Activated naive CD8-positive, alpha-beta T cell (primary cell): ENCODE measurements around the gene MEIOB.
"Not testable (repeated sequence)": the region's sequence is repeated elsewhere in the genome, so short reads cannot be mapped to it uniquely, and the experiment has no call there.

Source experiments
- H3K27ac Mint-ChIP-seq: one replicate; pipeline ENCODE4 v1.8.0; 2021; ENCODE audit warnings: mixed read lengths
- H3K27me3 Mint-ChIP-seq: one replicate; pipeline ENCODE4 v1.8.0; 2021; ENCODE audit warnings: mixed read lengths
- H3K36me3 Mint-ChIP-seq: one replicate; pipeline ENCODE4 v1.8.0; 2021; ENCODE audit warnings: mixed read lengths
- H3K4me1 Mint-ChIP-seq: one replicate; pipeline ENCODE4 v1.8.0; 2021; ENCODE audit warnings: low read depth, mixed read lengths
- H3K4me3 Mint-ChIP-seq: one replicate; pipeline ENCODE4 v1.8.0; 2021; ENCODE audit warnings: mild to moderate bottlenecking, mixed read lengths
- H3K9me3 Mint-ChIP-seq: one replicate; pipeline ENCODE4 v1.8.0; 2021; ENCODE audit warnings: low read depth, mixed read lengths

Gene MEIOB

DNA sequence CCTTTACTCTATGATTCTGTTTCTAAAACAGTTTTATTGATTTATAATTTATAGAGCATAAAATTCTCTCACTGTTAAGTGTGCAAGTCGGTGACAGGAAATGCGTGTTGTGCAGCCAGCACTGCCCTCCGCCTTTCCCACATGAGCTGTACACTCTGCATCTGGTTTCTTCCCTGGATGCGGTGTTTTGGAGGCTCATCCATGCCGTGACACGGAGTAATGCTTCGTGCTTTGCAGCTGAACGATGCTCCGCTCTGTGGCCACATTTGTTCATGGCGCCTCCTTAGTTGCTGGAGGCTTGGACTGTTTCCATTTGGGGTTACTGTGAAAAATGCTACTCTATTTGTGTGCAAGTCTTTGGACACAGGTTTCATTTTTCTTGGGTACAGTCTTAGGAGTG is 71.3 kb downstream of the MEIOB start:
- Mint-ChIP-seq H3K9me3 (no peaks in the 10 kb centered on the region), H3K4me1 (peaks cover 2% of the 10 kb centered on the region), H3K36me3 (peaks cover 5% of the 10 kb centered on the region), H3K27me3 (no peaks in the 10 kb centered on the region), H3K27ac (no peak overlapping the region), H3K4me3 (no peak overlapping the region)

DNA sequence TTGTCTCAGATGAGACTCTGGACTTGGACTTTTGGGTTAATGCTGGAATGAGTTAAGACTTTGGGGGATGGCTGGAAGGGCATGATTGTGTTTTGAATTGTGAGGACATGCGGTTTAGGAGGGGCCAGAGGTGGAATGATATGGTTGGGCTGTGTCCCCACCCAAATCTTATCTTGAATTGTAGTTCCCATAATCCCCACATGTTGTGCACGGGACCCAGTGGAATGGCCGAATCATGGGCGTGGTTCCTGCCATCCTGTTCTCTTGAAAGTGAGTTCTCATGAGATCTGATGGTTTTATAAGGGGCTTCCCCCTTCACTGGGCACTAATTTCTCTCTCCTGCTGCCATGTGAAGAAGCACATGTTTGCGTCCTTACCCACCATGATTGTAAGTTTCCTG is 72.7 kb downstream of the MEIOB start:
- not testable (repeated sequence) for H3K27ac Mint-ChIP-seq, H3K9me3 Mint-ChIP-seq, H3K36me3 Mint-ChIP-seq, H3K4me3 Mint-ChIP-seq, H3K4me1 Mint-ChIP-seq, H3K27me3 Mint-ChIP-seq

DNA sequence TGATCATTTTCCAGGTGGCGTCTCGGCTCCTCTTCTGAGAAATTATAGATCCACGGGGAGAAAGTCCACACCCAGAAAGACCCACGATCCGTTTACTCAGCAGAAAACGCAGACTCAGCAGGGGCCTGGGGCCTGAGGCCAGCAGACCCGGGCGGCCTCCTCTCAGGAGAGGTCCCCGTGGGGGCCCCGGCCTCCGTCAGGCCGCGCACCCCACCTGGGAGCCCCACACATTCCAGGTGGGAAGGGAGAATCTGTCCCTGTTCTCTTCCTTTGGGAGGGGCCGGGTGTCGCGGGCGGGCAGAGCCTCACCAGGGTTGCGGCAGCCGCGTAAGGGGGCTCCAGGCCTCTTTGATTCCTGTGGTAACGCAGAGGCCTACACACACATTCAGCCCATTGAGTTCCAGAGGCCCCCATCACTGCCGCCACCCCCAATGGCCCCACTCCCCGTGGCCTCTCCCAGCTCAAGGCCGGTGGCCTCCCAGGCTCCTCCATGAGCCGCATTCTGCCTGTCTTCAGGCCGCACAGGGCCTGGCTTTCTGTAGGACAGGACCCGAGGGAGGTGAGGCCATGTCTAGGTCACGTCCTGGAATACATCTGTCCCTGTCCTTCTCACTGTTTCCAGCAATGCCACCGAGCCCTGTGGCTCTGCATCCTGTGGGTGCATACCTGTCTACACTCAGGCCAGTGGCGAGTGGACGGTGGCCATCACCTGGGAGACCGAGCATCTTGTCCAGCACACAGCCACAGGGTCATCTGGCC is 76.9 kb downstream of the MEIOB start:
- no peak overlapping the region for H3K4me3 Mint-ChIP-seq
- H3K27me3 Mint-ChIP-seq: no peaks in the 10 kb centered on the region
- H3K27ac Mint-ChIP-seq: no peak overlapping the region
- no peaks in the 10 kb centered on the region for H3K4me1 Mint-ChIP-seq
- peaks cover 2% of the 10 kb centered on the region for H3K36me3 Mint-ChIP-seq
- H3K9me3 Mint-ChIP-seq: no peaks in the 10 kb centered on the region

DNA sequence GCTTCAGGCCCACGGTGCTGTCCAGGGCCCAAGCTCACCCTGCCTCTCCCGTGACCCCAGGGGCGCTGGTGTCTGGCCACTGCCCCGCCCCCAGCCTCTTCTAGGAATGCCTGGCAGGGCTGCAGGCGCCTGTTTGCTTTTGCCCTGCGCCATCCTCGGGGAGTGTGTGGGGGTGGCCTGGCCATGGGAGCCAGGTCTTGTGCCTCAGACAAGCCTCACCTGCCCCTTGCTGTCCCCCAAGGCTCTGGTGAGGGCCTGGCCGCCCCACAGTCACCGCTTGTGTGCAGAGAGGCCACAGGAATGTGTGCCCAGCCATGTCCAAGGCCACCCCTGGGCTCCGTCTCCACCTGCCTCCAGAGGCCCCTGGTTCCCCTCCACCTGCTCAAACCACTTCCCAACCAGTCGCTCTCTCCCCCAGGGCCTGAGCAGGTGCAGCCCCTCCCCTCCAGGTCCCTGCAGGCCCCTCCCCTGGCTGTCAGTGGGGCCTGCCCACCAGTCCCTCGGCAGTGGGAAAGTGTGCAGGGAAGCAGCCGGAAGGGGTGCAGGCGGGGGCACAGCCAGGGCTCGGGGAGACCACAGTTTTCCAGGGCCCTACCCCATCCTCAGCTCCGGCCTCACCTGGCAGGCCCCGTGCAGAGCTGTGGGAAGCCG is 77.6 kb downstream of the MEIOB start:
- no peaks in the 10 kb centered on the region for H3K27me3 Mint-ChIP-seq
- H3K27ac Mint-ChIP-seq: no peak overlapping the region
- no peaks in the 10 kb centered on the region for H3K4me1 Mint-ChIP-seq

DNA sequence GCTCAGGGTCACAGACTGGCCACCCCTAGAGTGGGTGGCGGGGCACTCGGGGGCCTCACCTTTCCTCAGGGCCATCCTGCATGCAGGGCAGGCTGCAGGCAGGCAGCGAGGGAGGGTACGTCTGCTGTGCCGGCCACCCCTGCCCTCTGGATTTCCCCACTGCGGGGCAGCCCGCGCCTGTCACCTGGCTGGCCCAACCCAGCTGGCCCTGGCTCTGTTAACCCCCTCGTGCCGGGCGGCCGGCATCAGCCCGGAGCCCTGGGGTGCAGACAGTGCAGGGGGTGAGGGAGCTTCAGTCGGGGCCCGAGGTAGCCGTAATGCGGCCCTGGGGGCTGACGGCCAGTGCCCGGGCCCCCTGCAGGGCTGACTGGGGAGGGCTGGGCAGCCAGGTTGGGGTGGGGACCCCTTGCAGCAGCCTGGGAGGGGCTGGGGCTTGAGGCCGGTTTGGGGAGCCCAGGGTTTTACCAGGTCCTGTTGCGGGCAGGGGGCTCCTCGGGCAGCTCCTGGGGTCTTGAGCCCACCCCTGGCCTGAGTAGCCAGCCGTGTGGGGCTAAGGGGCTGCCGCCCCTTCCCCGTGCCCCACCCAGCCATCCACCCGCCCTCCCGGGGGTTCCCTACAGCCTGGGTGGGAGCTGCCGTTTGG is 78.3 kb downstream of the MEIOB start, which contains the start of gene IGFALS:
Gene IGFALS, minus strand, starts transcription at position 128 of the 643 bp plus-strand sequence. Its CDS starts 53 bp downstream, at position 75.
- Mint-ChIP-seq H3K36me3 (peaks cover 2% of the 10 kb centered on the region), H3K4me3 (no peak within 1 kb of the TSS), H3K9me3 (no peaks in the 10 kb centered on the region), H3K27ac (no peak within 1 kb of the TSS), H3K4me1 (peaks cover 2% of the 10 kb centered on the region), H3K27me3 (no peaks in the 10 kb centered on the region)

More for the DNA sequence above, 77.6 kb downstream of the MEIOB start:
- H3K36me3 Mint-ChIP-seq: peaks cover 2% of the 10 kb centered on the region
- no peak overlapping the region for H3K4me3 Mint-ChIP-seq
- no peaks in the 10 kb centered on the region for H3K9me3 Mint-ChIP-seq

DNA sequence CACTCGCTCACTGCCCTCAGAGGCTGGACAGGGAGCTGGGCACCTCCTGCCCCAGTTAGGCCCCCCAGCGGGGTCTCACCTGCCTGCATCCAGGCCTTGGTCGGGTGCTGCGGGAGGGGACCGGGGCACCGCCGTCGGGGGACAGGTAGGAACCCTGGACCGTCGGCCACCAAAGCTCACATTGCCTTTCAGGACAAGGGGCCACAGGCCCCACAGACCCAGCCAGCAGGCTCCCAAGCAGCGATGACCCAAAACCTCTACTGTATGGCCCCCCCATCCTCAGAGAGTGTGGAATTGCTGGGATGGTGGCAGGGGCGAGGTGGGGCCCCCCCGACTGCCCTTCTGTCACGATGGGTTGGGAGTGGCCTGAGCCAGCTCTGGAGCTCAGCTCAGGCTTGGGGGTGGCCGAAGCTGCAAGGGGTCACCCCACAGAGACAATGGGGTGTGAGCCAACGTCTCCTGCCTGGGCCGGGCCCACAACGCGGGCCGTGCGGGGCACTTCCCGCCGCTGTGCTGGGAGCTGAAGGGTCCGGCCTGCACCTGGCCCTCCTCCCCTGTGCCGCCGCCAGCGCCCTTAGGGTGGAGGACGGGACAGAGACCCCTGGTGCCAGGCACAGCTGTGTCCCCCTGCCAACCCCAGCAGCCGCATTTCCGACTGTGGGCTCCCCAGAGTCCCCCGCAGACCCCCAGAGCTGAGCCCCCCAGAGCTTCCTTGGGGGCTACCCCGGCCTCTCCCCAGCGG is 79.0 kb downstream of the MEIOB start:
- Mint-ChIP-seq H3K4me3 (no peak overlapping the region), H3K27ac (no peak overlapping the region), H3K4me1 (peaks cover 2% of the 10 kb centered on the region), H3K27me3 (no peaks in the 10 kb centered on the region), H3K36me3 (peaks cover 2% of the 10 kb centered on the region), H3K9me3 (no peaks in the 10 kb centered on the region)

DNA sequence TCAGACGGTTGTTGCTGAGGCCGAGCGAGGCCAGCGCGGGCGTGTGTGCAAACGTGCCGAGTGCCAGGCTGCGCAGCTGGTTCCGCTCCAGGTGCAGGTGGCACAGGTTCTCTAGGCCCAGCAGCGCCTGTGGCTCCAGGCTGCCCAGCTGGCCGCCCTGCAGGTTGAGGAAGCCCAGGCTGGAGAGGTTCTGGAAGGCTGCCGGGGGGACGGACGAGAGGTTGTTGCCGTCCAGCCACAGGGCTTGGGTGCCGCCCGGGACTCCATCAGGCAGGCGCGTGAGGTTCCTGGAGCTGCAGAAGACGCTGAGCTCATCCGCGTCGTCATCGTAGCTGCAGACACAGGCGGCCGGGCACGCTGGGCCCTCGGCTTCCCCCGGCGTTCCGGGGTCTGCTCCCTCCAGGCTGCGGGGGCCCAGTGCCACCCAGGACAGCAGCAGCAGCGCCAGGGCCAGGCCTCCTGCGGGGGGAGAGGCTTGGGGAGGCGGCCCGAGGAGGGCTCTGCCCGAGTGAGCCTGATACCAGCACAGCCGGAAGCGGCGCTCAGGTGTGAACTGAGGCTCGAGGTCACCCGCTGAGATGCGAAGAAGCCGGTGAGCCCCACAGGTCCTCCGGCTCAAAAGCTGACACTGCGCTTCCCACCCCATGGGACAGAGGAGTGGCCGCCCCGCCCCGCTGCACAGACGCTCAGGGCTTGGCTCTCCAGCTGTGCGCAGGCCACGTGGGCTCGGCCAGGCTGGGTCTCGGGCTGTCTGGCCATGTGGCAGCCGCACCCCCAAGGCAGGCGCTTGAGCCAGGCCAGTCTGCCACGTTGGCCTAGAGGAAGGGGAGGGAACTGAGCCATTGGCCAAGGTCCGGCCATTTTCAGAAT is 79.8 kb downstream of the MEIOB start:
- Mint-ChIP-seq H3K4me3 (no peak overlapping the region), H3K27ac (no peak overlapping the region), H3K27me3 (no peaks in the 10 kb centered on the region), H3K36me3 (peaks cover 1% of the 10 kb centered on the region), H3K4me1 (peaks cover 2% of the 10 kb centered on the region), H3K9me3 (no peaks in the 10 kb centered on the region)

DNA sequence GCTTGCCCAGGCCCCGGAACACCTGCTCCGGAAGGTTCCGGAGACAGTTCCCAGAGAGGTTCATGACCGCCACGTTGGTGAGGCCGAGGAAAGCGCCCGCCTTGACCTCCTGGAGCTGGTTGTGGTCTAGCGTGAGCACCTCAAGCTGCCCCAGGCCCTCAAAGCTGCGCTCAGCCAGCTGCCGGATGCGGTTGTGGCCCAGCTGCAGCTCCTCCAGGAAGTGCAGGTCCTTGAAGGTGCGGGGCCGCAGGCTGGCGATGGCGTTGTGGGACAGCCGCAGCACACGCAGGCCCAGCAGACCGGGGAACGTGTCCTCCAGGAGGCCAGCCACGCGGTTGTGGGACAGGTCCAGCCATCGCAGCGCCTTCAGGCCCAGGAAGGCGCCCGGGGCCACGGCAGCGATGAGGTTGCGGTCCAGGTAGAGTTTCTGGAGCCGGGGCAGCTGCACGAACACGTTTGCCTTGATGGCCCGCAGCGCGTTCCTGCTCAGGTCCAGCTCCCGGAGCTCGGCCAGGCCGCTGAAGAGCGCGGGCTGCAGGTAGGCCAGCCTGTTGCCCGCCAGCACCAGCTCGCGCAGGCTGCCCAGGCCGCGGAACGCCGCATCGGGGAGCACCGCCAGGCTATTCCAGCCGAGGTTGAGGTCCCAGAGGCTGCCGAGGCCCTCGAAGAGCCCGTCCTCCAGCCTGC is 80.6 kb downstream of the MEIOB start:
- Mint-ChIP-seq H3K36me3 (no peaks in the 10 kb centered on the region), H3K4me1 (peaks cover 2% of the 10 kb centered on the region), H3K9me3 (no peaks in the 10 kb centered on the region), H3K27me3 (no peaks in the 10 kb centered on the region), H3K4me3 (no peak overlapping the region), H3K27ac (no peak overlapping the region)

DNA sequence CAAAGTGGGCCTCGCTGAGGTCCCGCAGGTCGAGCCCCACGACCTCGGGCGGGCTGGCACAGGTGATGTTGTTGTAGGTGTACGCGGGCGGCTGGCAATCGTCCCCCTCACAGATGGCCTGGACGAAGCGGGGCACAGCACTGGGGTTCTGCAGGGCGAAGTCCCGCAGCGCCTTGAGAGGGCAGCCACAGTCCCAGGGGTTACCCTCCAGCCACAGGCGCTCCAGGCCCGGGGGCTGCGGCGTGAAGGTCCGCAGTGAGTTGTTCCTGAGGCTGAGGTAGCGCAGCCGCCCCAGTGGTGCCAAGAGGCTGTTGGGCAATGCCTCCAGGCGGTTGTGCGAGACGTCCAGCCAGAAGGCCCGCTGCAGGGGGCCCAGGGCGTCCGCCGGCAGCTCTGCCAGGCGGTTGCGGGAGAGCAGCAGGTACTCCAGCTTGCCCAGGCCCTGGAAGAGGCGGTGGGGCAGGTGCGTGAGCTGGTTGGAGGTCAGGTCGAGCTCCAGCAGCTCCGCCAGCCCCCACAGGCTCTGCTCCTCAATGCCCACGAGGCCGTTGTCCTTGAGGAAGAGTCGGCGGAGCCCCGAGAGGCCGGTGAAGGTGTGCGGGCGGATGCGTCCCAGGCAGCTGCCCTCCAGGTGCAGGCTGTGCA is 81.2 kb downstream of the MEIOB start:
- peaks cover 2% of the 10 kb centered on the region for H3K4me1 Mint-ChIP-seq

DNA sequence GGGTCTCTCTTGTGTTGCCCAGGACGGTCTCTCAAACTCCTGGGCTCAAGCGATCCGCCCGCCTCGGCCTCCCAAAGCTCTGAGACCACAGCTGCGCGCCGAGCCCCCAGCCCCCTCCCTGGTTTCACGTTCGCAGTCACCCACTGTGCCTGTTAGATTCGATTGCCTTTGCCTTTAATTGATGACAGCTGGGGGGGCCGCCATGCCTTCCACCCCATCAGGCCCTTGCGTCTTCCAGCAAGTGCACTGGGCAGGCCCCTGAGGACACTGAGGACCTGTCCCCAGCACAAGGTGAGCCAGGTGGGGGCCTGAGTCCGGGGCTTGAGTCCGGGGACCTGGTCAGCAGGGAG is 81.7 kb downstream of the MEIOB start:
- Mint-ChIP-seq H3K36me3 (no peaks in the 10 kb centered on the region), H3K9me3 (no peaks in the 10 kb centered on the region), H3K4me1 (peaks cover 2% of the 10 kb centered on the region), H3K27me3 (no peaks in the 10 kb centered on the region), H3K4me3 (no peak overlapping the region), H3K27ac (no peak overlapping the region)

More for the DNA sequence above, 81.2 kb downstream of the MEIOB start:
- H3K27me3 Mint-ChIP-seq: no peaks in the 10 kb centered on the region
- H3K27ac Mint-ChIP-seq: no peak overlapping the region
- H3K4me3 Mint-ChIP-seq: no peak overlapping the region
- H3K9me3 Mint-ChIP-seq: no peaks in the 10 kb centered on the region
- H3K36me3 Mint-ChIP-seq: no peaks in the 10 kb centered on the region

DNA sequence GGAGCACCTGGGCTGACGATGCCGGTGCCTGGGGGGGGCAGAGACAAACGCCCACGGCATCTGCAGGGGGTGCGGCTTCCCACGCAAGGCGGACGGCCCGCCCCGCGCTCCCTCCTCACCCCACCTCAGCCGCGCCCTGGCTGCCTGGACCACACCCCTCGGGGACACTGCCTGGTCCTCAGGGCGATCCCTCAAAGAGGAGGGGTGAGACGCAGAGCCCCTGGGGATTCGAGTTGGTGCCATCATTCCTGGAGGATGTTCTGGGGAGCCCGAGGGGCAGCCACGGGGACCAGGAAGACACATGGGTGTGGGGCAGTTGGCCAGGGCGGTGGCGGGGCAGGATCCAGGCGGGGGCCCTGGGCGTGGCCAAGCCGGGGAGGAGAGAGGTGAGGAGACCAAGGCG is 82.3 kb downstream of the MEIOB start:
- Mint-ChIP-seq H3K4me1 (peaks cover 6% of the 10 kb centered on the region), H3K27me3 (no peaks in the 10 kb centered on the region), H3K9me3 (no peaks in the 10 kb centered on the region), H3K4me3 (no peak overlapping the region), H3K36me3 (no peaks in the 10 kb centered on the region), H3K27ac (no peak overlapping the region)

DNA sequence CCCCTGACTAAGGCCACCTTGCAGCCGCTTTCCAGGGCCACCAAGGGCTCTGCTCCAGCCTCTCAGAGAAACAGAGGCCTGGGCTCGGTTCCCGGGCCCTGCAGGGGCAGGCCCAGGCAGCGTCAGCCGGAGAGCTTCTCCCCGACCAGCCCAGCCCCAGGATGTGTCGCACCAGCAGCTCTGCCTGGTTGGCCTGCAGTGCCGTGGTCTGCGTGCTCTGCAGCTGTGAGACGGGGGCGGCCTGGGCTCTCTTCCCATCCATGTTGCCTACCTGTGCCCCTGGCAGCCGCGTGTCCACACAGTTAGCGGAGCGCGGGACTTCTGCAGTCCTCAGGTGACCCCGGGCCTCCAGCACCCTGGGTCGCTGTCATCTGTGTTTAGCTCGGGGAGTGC is 83.3 kb downstream of the MEIOB start:
- Mint-ChIP-seq H3K4me3 (no peak overlapping the region), H3K27ac (no peak overlapping the region), H3K9me3 (no peaks in the 10 kb centered on the region), H3K27me3 (no peaks in the 10 kb centered on the region), H3K36me3 (no peaks in the 10 kb centered on the region), H3K4me1 (peaks cover 10% of the 10 kb centered on the region)

DNA sequence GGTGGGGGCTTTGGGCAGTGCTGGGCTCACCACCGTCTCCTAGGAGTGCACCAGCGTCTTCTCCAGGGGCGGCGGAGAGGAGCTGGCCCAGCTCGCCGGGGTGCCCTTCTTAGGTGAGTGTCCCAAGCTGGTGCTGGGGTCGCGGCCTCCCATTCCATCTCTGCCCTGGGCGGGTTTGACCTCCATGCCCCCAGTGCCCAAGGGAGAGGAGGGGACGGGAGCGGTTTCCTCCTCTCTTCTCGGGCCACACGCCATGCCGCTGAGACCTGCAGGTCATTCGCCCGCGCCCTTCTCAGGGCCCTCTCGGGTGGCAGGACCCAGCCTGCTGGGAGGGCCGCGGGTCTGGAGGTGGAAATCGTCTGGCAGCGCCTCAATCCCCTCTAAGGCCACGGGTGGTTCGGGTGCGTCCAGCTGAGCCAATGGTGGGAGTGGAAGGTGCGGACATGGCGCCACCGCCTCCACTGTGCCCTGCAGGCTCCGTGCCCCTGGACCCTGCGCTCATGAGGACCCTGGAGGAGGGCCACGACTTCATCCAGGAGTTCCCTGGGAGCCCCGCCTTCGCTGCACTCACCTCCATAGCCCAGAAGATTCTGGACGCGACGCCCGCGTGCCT is 83.8 kb downstream of the MEIOB start:
- H3K27me3 Mint-ChIP-seq: no peaks in the 10 kb centered on the region

More for the DNA sequence above, 83.8 kb downstream of the MEIOB start:
- H3K36me3 Mint-ChIP-seq: no peaks in the 10 kb centered on the region
- H3K4me1 Mint-ChIP-seq: peaks cover 14% of the 10 kb centered on the region
- H3K9me3 Mint-ChIP-seq: no peaks in the 10 kb centered on the region
- no peak overlapping the region for H3K4me3 Mint-ChIP-seq
- no peak overlapping the region for H3K27ac Mint-ChIP-seq
